ENCODE measurements around the gene ANKRD40CL. TPM values are rescaled to one million over a fixed set of nuclear protein-coding genes. Genes with fewer than 3 reads are reported as not detected.

ANKRD40CL gene
- total and polyA plus RNA-seq, 4 donors = not detected

GRCh38 chr17:50783193-50783660, 15.9 kb upstream of the ANKRD40CL start:
- H3K4me3 ChIP-seq (ENCODE audit: low read depth in 1 of 3, low read length in 3 of 3) = no peak overlapping the region
- no peak overlapping the region for H3K27ac ChIP-seq (ENCODE audit: low read depth in 1 of 2, low read length in 2 of 2)
- TF ChIP-seq RAD21 (IDR thresholded peaks at IDR 0.05) = peak; percentile 99
- no peak for TF ChIP-seq SP1 (IDR thresholded peaks at IDR 0.05)
- TF ChIP-seq JUND (IDR thresholded peaks at IDR 0.05) = no peak
- TF ChIP-seq GABPA (IDR thresholded peaks at IDR 0.05 in 1 of 2, conservative IDR thresholded peaks at IDR 0.05 in 1 of 2) = no peak
- TF ChIP-seq TAF1 (conservative IDR thresholded peaks at IDR 0.05) = no peak
- TF ChIP-seq EGR1 (IDR thresholded peaks at IDR 0.05; ENCODE audit: low read depth in 2 of 2) = no peak
- TF ChIP-seq REST (IDR thresholded peaks at IDR 0.05) = no peak
- TF ChIP-seq NR2F2 (IDR thresholded peaks at IDR 0.05) = no peak
- TF ChIP-seq FOXA2 (IDR thresholded peaks at IDR 0.05) = no peak
- no peak for TF ChIP-seq ATF3 (IDR thresholded peaks at IDR 0.05)
- peak; percentile 100 for TF ChIP-seq CTCF (IDR thresholded peaks at IDR 0.05; ENCODE audit: low read depth, low read length, missing input control)
- peak; percentile 23 for TF ChIP-seq YY1 (IDR thresholded peaks at IDR 0.05)
- TF ChIP-seq HNF4A (conservative IDR thresholded peaks at IDR 0.05) = no peak
- no peak overlapping the region for H3K9ac ChIP-seq (ENCODE audit: low read depth in 1 of 2, low read length in 2 of 2)
- no peaks in the 10 kb centered on the region for H3K9me3 ChIP-seq (ENCODE audit: control insufficient read depth in 4 of 4, low read length in 3 of 4)
- H3K4me1 ChIP-seq (ENCODE audit: control insufficient read depth in 4 of 4, insufficient read depth in 4 of 4, low read length in 3 of 4) = peaks cover 3 to 11% (median 4%) of the 10 kb centered on the region in 4 donors
- no peaks in the 10 kb centered on the region for H3K27me3 ChIP-seq (ENCODE audit: control insufficient read depth in 4 of 4, insufficient read depth in 4 of 4, low read length in 3 of 4)
- peak; percentile 90 for DNase-seq (ENCODE audit: low spot score)
- no peaks in the 10 kb centered on the region for H3K36me3 ChIP-seq (ENCODE audit: control insufficient read depth in 4 of 4, insufficient read depth in 3 of 4, low read depth in 1 of 4, low read length in 3 of 4)
- 25% methylated on average over 7 of the region's 7 CpGs for WGBS

GRCh38 chr17:50781167-50781566, 13.8 kb upstream of the ANKRD40CL start:
- Histone ChIP-seq H3K27ac (ENCODE audit: low read depth in 1 of 2, low read length in 2 of 2) (no peak overlapping the region), H3K36me3 (ENCODE audit: control insufficient read depth in 4 of 4, insufficient read depth in 3 of 4, low read depth in 1 of 4, low read length in 3 of 4) (no peaks in the 10 kb centered on the region), H3K4me3 (ENCODE audit: low read depth in 1 of 3, low read length in 3 of 3) (no peak overlapping the region), H3K4me1 (ENCODE audit: control insufficient read depth in 4 of 4, insufficient read depth in 4 of 4, low read length in 3 of 4) (peaks cover 3 to 10% (median 4%) of the 10 kb centered on the region in 4 donors), H3K27me3 (ENCODE audit: control insufficient read depth in 4 of 4, insufficient read depth in 4 of 4, low read length in 3 of 4) (no peaks in the 10 kb centered on the region), H3K9me3 (ENCODE audit: control insufficient read depth in 4 of 4, low read length in 3 of 4) (no peaks in the 10 kb centered on the region), H3K9ac (ENCODE audit: low read depth in 1 of 2, low read length in 2 of 2) (no peak overlapping the region)
- TF ChIP-seq CTCF (IDR thresholded peaks at IDR 0.05; ENCODE audit: low read depth, low read length, missing input control) (no peak), TAF1 (conservative IDR thresholded peaks at IDR 0.05) (no peak), RAD21 (IDR thresholded peaks at IDR 0.05) (no peak), RXRA (IDR thresholded peaks at IDR 0.05) (no peak)
- DNase-seq (ENCODE audit: low spot score) = no peak
- 64% methylated on average over 38 of the region's 38 CpGs for WGBS

Data from liver (tissue), 9 donors.